Measurements from ENCODE around the gene KRTAP9-8.
"Not testable (repeated sequence)": the region's sequence is repeated elsewhere in the genome, so short reads cannot be mapped to it uniquely, and the experiment has no call there.

Gene KRTAP9-8, protein sequence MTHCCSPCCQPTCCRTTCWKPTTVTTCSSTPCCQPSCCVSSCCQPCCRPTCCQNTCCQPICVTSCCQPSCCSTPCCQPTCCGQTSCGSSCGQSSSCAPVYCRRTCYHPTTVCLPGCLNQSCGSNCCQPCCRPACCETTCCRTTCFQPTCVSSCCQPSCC

GRCh38 chr17:41237949-41238437 lies at the start of gene KRTAP9-8:
TSS of gene KRTAP9-8 (plus strand) at chr17:41237999. CDS start at chr17:41238052, 53 bp downstream.
- DNase-seq (ENCODE audit: low spot score); in situ Hi-C loops (cut with MboI; ENCODE audit: low sequenced_read_pairs, unreplicated experiment): not testable (repeated sequence)

DNA sequence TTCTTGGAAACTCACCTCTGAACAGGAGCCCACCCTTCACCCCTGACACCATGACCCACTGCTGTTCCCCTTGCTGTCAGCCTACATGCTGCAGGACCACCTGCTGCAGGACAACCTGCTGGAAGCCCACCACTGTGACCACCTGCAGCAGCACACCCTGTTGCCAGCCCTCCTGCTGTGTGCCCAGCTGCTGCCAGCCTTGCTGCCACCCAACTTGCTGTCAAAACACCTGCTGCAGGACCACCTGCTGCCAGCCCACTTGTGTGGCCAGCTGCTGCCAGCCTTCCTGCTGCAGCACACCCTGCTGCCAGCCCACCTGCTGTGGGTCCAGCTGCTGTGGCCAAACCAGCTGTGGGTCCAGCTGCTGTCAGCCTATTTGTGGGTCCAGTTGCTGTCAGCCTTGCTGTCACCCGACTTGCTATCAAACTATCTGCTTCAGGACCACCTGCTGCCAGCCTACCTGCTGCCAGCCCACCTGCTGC lies 47.9 kb upstream of the KRTAP9-8 start, which contains the start of gene KRTAP9-1:
TSS of gene KRTAP9-1 (plus strand) at position 51 of the 482 bp plus-strand sequence. CDS start at position 51, 0 bp downstream.
- in situ Hi-C loops (cut with MboI; ENCODE audit: low sequenced_read_pairs, unreplicated experiment), result not testable (repeated sequence)

GRCh38 chr17:41190328-41190727 lies 47.5 kb upstream of the KRTAP9-8 start:
- TF ChIP-seq, protein P1, sequence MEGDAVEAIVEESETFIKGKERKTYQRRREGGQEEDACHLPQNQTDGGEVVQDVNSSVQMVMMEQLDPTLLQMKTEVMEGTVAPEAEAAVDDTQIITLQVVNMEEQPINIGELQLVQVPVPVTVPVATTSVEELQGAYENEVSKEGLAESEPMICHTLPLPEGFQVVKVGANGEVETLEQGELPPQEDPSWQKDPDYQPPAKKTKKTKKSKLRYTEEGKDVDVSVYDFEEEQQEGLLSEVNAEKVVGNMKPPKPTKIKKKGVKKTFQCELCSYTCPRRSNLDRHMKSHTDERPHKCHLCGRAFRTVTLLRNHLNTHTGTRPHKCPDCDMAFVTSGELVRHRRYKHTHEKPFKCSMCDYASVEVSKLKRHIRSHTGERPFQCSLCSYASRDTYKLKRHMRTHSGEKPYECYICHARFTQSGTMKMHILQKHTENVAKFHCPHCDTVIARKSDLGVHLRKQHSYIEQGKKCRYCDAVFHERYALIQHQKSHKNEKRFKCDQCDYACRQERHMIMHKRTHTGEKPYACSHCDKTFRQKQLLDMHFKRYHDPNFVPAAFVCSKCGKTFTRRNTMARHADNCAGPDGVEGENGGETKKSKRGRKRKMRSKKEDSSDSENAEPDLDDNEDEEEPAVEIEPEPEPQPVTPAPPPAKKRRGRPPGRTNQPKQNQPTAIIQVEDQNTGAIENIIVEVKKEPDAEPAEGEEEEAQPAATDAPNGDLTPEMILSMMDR (IDR thresholded peaks at IDR 0.05; ENCODE audit: borderline replicate concordance, control extremely low read depth, extremely low read depth, insufficient read depth, missing control alignments), result no peak
- in situ Hi-C loops (cut with MboI; ENCODE audit: low sequenced_read_pairs, unreplicated experiment), result no loop called here
- no peak for DNase-seq (ENCODE audit: low spot score)

More for the DNA sequence above, 47.9 kb upstream of the KRTAP9-8 start, which contains the start of gene KRTAP9-1:
- DNase-seq (ENCODE audit: low spot score), result not testable (repeated sequence)

DNA sequence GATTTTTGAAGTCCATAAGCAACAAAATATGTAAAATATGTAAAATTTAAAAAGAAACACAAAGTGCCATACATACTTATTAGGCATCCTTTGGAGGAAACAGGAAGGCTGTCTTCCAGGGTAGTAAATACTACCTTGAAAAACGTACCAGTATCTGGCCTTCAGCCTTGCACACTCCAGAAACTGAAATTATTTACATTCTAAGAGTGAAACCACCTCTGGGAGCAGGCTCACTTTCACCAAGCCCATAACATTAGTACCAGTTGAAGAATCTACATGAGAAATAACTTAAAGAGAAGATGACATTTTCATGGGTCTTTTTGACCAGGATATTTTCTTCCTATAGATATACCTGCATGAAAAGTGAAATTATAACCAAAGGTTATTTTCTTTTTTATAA lies 41.7 kb upstream of the KRTAP9-8 start:
- peak; percentile 25 for DNase-seq (ENCODE audit: low spot score)
- TF ChIP-seq, protein P1 (IDR thresholded peaks at IDR 0.05; ENCODE audit: borderline replicate concordance, control extremely low read depth, extremely low read depth, insufficient read depth, missing control alignments), result no peak
- in situ Hi-C loops (cut with MboI; ENCODE audit: low sequenced_read_pairs, unreplicated experiment), result no loop called here

- no peak for DNase-seq (ENCODE audit: low spot score)
- in situ Hi-C loops (cut with MboI; ENCODE audit: low sequenced_read_pairs, unreplicated experiment), result no loop called here
- TF ChIP-seq, protein P1 (IDR thresholded peaks at IDR 0.05; ENCODE audit: borderline replicate concordance, control extremely low read depth, extremely low read depth, insufficient read depth, missing control alignments), result no peak
Observed at GRCh38 chr17:41199421-41200078, 38.2 kb upstream of the KRTAP9-8 start.

DNA sequence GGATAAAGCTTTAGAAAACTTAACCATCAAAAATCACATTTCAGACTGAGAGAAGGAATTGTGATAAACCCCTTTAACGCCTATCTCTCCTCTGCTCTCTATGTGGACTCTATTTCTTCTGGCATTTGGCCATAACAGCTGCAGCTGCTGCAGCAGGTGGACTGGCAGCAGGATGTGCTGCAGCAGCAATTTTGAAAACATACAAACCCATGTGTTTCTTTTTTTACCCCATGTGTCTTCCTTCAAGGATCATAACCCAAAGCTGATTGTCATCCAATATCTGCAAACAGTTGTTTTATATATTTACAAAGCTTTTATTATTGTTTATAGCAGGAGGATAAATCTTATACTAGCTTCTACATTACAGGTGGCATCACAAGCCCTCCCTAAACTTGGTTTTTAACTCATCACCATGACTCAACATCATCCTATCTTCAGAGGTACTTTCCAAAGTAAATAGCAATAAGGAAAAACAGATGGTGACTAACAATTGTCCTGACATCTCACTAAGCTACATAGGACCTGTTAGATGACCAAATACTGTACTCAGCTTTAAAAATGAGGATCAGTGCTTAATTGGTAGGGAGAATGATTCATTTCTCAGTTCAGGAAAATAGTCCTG lies 25.8 kb upstream of the KRTAP9-8 start:
- in situ Hi-C loops (cut with MboI; ENCODE audit: low sequenced_read_pairs, unreplicated experiment), result no loop called here
- DNase-seq (ENCODE audit: low spot score), result no peak
- TF ChIP-seq, protein P1 (IDR thresholded peaks at IDR 0.05; ENCODE audit: borderline replicate concordance, control extremely low read depth, extremely low read depth, insufficient read depth, missing control alignments), result no peak

DNA sequence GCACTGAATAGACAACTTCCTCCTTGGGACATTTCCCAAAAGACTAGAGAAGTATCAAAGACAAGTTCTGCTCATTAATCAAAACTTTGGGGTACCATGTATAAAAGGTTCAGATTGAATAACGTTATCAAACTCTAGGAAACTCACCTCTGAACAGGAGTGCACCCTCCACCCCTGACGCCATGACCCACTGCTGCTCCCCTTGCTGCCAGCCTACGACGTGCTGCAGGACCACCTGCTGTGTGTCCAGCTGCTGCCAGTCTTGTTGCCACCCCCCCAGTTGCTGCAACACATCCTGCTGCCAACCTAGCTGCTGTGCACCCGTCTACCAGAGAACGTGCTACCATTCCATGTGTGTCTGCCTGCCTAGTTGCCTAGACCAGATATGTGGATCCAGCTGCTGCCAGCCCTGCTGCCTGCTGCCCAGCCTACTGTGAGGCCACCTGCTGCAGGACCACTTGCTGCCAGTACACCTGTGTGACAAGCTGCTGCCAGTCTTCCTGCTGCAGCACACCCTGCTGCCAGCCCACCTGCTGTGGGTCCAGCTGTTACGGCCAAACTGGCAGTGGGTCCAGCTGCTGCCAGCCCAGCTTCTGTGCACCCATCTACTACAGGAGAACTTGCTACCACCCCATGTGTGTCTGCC lies 25.2 kb upstream of the KRTAP9-8 start:
- no peak for DNase-seq (ENCODE audit: low spot score)
- TF ChIP-seq, protein P1 (IDR thresholded peaks at IDR 0.05; ENCODE audit: borderline replicate concordance, control extremely low read depth, extremely low read depth, insufficient read depth, missing control alignments), result no peak
- in situ Hi-C loops (cut with MboI; ENCODE audit: low sequenced_read_pairs, unreplicated experiment), result no loop called here
